HK-2 (cell line): ENCODE data around the gene MAB21L2.

ENCODE experiments used
- DNase-seq: peaks from one replicate; pipeline ENCODE4 v3.0.0-alpha.2; 2018; ENCODE audit not compliant: unreplicated experiment

Gene MAB21L2

DNA sequence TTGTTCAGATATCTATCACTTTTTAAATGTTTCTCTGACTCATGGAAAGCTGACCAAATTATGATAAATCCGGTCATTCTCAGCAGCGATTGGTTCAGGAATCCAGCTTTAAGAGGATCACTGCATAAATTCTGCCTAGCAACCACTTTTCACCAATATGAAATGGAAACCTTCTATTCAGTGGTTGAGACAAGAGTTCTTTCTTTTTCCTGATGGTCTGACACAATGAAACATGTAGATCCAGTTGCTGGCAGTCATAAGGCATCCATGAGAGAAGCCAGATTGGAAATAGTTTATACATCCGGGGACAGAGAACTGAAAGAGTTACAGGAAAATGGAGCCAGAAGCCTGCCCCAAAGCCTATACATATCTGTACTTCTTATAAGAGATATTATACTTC, 27.2 kb downstream of the MAB21L2 start:
- no peak for DNase-seq

DNA sequence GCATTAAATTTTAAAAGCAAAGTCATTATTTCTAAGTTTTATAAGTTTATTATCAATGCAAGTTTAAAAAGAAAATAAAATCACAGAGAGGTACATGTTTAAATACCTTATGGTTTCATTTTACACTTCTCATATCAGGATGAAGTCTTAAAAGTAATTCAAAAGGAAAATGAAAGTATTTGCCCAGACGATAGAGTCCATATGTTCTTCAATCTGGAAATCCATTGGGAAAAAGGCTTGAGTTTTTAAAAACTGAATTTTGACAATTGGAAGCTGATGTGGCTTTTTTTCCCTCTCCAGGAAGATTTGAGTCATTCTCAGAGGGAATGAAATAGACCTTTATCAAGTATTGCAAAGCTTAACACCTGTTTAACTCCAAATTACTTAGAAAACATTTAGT, 37.1 kb downstream of the MAB21L2 start:
- DNase-seq = no peak

DNA sequence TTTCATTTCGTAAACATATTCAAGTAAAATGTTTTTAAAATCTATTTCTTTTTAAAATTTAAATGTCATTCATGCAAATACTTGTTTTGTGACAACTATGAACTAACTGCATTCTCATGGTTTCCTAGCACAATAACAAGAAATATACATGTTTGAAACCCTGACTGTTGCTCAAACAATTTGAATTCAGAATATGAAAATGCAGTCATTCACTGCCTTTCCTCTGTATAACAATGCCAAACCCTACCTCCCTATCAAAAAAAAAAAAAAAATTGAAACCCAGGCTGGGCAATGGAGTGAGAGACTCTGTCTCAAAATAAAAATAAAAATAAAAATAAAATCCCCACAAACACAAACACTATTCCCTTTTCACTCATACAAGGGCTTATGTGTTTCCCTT, 42.1 kb downstream of the MAB21L2 start:
- no peak for DNase-seq

DNA sequence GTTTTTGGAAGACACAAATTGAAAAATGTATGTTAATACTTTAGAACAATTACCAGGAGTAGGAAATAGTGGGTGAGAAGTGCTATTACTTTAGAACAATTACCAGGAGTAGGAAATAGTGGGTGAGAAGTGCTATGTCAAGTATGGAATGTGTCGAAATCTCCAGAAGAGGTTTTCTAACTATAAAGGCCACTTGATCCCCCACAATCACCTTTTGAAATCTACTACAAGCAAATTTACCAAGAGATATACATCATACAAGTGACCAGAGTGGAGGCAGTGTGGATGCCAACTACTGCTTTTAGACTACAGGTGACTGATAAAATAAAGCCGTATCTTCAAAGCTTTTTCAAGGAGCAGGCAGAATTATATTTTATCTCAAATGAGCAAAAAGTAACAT, 43.1 kb downstream of the MAB21L2 start:
- DNase-seq = no peak

DNA sequence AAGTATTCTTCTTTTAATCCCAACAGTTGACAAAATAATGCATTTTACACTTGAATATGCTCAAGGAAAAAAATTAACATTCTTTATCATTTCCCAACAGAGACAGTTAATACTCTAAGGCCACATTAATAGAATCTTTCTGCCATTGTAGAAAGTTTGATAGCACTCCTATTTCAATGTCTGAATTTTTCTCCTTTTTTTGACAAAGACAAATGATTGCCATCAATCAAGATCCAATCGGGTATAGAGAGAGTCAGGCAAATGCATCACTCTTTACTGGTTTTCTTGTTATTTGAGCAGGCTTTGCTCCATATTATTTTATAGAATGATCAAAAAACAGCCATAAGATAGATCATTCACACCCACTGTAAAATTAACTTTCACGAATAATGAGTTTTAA, 46.1 kb downstream of the MAB21L2 start:
- no peak for DNase-seq

DNA sequence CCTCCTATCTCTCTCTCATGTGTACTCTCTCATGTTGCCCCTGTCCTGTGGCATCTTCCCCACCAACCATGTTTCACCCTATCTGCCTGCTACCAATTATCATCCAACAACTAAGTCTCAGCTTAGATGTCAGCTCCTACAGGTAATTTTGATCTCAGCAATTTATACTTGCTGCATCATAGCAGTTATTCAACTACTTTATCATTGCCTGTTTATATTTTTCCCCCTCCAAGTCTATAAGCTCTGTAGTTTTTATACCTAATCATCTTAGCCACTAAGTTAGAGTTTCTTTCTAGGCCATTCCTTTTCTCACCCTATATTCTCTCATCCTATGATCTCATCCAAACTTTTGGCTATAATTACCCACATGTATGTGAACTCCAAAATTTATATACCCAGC, 50.7 kb downstream of the MAB21L2 start:
- no peak for DNase-seq
